GM04503 (cell line): Measurements from ENCODE around the gene PANK1.
"Not testable (repeated sequence)": the region's sequence is repeated elsewhere in the genome, so short reads cannot be mapped to it uniquely, and the experiment has no call there.

Source experiments
- DNase-seq: peaks from one replicate; pipeline ENCODE4 v3.0.0-alpha.2; 2012; ENCODE audit warnings: low read depth

Gene PANK1

DNA sequence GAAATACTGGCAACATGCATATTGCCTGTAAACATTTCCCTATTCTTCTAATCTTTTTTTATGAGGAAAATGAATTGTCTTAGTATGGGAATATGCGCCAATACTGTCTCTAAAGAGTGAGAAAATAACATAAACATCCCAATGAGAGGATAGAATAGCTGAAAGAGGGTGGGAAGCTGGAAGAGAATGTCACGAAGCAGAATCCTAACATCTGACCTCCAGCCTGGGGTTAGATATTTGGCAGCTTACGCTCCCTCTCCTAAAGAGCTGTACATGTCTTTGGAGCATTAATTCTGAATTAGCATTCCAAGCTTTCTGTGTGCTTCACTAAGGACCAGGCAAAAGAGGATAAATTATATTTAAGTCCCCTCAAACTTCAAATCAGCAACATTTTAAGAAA is 78.0 kb downstream of the PANK1 start:
- no peak for DNase-seq

DNA sequence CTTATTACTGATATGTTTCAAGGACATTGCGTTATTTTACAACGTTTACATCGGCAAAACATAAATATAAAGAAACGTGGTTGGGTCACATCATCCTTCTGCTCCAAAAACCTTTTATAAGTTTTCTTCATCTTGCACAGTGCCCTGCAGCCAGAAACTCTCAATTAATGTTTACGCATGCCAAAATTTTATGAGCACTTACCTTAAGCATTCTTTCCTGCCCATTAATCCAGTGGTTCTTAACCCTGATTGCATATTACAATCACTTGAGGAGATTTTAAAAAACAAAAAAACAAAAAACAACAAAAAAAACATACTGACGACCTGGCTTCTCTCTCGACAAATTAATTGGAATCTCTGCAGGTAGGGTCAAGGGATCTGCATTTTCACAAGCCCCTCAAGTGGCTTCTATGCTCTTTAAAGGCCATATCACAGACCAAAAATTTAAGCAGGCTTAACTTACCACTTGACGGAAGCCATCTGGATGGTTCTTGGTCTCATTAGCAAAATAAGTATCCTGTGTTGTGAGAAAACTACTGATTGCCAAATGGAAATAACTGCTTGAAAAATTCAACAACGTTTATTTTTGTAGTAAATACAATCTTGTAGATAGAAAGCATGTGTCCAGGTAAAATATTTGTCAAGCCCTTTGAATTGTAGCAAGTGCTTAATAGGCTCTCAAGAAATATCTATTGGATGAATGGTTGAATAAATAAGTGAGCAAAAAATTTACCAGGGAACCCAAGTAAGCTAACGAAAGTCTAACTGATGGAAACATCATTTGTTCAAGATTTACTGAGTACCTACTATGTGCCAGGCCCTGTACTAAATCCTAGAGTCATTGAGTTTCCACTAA is 78.7 kb downstream of the PANK1 start:
- no peak for DNase-seq

- DNase-seq = no peak
Observed at GRCh38 chr10:89565180-89565579, 79.9 kb downstream of the PANK1 start.

DNA sequence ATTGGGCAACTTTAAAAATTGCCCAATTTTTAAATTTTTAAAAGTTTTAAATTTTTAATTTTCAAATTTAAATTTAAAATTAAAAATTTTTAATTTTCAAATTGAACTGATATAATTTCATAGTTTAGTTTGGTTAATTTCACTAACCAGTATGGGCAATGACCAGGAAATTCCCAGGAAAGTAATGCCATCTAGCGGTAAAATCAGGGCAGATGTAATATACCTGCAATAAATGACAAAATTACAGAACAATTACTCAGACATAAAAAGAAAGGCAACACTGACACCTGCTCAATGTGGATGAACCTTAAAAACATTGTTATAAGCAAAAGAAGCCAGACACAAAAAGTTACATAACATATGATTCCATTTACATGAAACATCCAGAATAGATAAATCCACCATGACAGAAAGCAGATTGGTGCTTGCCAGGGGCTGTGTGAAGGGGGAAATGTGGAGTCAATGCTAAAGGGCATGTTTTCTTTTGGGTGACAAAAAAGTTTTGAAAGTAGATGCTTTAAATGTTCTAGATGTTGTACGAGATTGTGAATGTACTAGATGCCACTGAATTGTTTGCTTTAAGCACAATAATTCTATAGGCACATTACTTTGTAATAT is 81.1 kb downstream of the PANK1 start:
- no peak for DNase-seq

GRCh38 chr10:89563311-89563710 is 81.7 kb downstream of the PANK1 start:
- DNase-seq = no peak

- no peak for DNase-seq
Observed at GRCh38 chr10:89556600-89556999, 88.4 kb downstream of the PANK1 start.

DNA sequence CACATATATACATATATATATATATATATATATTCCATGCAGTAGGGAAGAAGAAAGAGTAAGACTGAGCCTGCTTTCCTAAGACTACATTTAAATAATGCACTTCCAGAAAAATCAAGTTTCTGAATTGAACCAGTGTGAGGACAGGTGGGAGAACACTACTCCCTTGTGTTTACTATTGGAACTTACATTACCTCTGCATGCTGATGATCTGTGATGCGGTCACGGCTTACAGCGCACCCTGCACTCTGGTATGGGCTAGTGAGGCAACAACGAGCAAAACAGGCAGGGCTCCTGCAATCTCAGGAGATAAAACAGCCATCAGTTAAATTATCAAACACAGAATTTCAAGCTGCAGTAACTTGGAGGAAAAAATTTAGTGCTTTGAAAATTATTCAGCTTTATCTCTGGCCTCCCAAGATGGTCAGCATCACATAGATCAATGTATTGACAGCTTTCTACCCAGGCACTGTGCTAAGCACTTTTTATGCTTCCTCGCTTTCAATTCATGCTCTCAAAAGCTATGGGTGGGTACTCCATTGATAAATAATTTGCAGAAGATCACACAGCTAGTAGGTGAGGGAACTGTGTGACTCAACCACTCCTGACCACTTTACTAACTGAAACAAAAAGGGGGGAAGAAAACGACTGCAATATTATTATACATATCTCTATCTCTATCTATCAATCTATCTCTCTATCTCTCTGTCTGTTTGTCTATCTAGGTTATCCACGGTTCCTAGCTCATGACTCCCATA is 89.2 kb downstream of the PANK1 start:
- no peak for DNase-seq

DNA sequence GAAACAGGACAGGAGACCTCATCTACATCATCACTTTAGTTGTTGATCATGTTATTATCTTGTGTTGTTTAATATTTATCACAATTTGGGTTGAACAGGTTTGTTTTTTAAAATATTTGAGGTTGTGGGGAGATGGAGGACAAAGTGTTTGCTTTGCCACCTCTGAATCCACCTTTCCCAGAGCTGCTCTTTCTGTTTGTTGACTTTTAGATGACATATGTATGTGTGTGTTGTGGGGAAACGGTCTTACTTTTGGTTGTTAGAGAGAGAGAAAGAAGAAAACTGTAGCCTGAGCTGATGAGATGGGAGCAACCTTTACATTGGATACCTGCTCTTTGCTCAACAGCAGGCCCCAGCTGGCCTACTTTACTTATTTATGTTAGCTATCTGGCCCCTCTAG is 90.6 kb downstream of the PANK1 start:
- DNase-seq = no peak

DNA sequence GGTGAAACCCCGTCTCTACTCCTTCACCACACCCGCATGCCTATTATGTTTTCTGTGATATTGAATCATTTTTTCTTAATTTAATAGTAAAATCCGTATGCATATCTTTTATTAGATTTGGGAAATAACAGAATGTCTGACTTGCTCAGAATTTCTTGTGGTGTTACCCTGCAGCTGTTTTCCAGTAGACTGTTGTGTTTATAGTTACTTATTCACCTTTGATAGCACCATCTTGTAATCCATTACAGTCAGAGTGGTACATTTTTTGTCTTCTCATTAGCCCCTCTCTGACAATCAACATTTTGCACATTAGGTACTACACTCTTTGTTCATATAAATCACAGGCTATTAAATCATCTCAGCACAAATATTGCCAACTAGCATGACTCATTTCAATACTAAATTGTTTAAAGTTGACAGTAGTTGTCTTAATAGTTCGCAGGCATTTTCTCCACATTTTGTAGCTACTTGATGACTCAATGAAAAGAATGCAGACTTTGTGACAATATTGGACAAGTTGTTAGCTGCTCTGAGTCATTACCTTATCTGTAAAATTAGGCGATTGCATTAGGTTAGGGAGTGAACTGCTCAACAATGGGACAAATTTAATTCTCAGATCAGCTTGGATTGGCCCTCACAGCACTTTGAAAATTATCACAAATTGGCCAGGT is 91.8 kb downstream of the PANK1 start:
- peak; percentile 92 for DNase-seq

DNA sequence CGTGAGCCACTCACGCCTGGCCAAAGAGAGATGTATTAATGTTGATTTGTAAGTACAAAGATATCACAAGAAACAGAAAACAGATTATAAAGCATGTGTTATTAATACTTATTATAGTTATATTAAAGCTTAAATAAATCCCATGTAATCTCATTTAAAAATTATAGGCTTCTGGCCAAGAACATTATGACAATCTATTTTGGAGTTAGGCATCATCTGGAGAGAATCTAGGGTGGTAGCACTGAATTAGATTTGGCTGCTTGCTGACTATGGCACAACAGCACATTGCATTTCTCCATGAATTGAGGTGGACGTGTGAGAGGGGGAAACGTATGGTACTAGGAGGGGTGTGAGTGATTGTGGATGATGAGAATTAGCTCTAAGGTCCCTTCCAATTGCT is 92.8 kb downstream of the PANK1 start:
- no peak for DNase-seq

DNA sequence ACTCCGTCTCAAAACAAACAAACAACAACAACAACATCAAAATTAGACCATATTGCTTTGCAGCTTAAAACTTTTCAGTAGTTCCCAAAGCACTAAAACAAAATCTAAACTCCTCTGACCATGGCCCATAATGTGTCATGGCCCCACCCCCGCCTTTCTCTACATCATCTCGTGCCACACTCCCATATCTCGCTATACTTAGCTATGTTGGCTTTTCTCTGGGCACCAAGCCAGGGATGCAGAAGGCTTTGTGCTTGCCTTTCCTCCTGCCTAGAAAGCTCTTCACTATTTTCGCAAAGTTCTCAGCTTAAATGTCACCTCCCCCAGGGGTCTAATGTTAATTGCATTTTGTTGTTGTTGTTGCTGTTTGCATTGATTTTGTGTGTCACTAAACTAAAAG is 94.5 kb downstream of the PANK1 start:
- DNase-seq = no peak

- no peak for DNase-seq
Observed at GRCh38 chr10:89549510-89549909, 95.5 kb downstream of the PANK1 start.

DNA sequence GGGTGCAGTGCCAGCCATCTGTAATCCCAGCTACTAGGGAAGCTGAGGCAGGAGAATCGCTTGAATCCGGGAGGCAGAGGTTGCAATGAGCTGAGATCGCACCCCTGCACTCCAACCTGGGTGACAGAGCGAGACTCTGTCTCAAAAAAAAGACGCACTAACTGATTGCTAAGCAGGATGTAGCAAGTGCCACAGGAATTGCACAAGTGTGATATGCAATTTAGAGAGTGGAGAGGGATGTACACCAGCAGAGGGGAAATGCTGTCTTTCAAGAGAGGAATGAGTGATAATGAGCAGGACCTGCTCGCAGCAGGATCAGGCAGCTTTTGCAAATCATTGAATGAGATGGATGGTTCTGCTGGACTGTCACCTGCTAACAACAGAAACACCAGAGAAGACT is 96.4 kb downstream of the PANK1 start:
- DNase-seq = no peak

GRCh38 chr10:89547853-89548513 is 97.1 kb downstream of the PANK1 start:
- DNase-seq = no peak

- DNase-seq = not testable (repeated sequence)
Observed at GRCh38 chr10:89546651-89547050, 98.4 kb downstream of the PANK1 start.

DNA sequence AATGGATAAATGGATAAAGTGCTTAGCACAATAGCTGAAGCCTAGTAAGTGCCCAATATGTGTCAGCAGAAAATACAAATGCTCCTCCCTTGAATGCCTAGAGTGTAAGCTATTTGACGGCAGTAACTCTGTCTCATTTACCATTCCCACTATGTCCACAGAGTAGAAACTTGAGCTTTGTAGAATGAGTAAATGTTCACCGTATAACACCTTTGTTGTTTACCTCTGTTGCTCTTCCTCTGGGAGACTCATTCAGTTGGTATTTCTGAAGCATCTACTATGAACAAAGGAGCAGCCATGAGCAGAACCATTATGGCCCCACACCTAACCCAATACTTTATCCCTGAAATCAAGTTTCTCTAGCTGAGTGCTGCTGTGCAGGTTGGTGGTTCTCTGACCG is 101.2 kb downstream of the PANK1 start:
- DNase-seq = no peak

GRCh38 chr10:89540420-89540949 is 104.6 kb downstream of the PANK1 start:
- no peak for DNase-seq

- DNase-seq = no peak
Observed at GRCh38 chr10:89537364-89537763, 107.7 kb downstream of the PANK1 start.

DNA sequence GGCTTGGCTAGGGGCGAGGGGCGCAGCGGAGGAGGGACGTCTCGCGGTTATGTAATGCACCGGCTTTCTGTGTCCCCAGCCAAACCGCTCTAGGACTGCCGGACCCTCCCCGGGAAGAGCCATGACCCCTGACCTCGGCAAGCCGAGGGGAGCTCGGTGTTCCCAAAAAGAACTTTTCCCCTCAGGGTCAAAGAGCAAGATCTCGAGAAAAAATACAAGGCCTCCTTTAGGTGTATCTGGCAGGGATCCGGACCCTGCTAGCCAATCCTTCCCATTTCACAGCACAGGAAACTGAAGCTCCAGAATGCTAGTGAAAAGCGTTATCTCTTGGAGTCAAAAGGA is 109.1 kb downstream of the PANK1 start:
- no peak for DNase-seq

GRCh38 chr10:89535171-89536012 is 109.7 kb downstream of the PANK1 start, which contains the start of gene SLC16A12:
SLC16A12 (minus strand) TSS chr10:89535594; CDS start chr10:89462578, 73,016 bp downstream.
- DNase-seq = no peak

DNA sequence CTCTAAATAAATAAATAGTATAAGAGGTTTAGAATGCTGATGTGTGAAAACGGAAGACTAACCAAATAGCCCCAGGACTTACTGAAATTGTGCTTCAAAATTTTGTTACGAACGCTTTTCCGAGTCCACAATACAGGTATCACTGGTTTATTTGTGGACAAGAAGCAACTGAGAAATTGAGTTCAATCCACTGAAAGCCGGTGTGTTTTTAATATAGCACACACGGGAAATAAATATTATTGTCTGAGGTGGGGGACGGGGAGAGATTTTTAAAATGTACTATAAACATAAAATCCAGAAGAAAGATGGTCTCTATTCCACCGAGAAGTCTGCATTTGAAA is 110.2 kb downstream of the PANK1 start:
- no peak for DNase-seq
